Activated CD4-positive, alpha-beta T cell treated with anti-CD3 and anti-CD28 coated beads for 4 hours (primary cell): ENCODE results near the gene STING1.
"Not testable (repeated sequence)": the region's sequence is repeated elsewhere in the genome, so short reads cannot be mapped to it uniquely, and the experiment has no call there.

ENCODE experiments used
- DNase-seq, 2 donors: peaks; one replicate each; pipeline ENCODE4 v3.0.0-alpha.2; 2020

Gene STING1

GRCh38 chr5:139482050-139482889 lies at the start of gene STING1:
STING1 (minus strand) TSS chr5:139482758; CDS start chr5:139481704, 1,054 bp downstream.
- peak; percentile 48 to 53 for DNase-seq

DNA sequence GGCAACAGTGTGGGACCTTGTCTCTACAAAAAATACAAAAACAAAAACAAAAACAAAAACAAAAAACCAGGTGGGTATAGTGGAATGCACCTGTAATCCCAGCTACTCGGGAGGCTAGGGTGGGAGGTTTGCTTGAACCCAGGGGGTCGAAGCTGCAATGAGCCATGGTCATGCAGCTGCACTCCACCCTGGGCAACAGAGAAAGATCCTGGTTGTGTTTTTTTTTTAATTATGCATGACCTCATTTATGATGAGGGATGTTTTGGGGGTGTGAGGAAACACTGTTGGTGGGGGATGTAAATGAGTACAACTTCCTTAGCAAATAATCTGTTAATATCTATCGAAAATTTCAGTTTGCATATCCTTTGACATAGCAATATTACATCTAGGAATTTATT lies 49.2 kb upstream of the STING1 start:
- no peak for DNase-seq

- DNase-seq: not testable (repeated sequence)
Measured at GRCh38 chr5:139530079-139530478, 47.5 kb upstream of the STING1 start.

DNA sequence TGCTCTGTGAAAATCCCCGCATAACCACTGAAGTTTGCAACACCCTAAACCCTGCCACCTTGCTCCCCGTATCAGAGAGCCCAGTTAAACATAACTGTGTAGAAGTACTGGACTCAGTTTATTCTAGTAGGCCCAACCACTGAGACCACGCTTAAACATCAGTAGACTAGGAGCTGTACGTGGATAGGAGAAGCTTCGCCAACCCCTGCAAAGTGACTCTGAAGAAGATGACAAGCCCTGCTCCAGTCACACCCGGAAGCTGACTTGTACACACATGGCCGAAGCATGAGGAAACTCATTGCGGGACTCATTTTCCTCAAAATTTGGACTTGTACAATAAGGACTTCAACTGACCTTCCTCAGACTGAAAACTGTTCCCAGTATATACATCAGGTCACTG lies 46.1 kb upstream of the STING1 start:
- not testable (repeated sequence) for DNase-seq

GRCh38 chr5:139527896-139528467 lies 45.4 kb upstream of the STING1 start:
- not testable (repeated sequence) for DNase-seq

DNA sequence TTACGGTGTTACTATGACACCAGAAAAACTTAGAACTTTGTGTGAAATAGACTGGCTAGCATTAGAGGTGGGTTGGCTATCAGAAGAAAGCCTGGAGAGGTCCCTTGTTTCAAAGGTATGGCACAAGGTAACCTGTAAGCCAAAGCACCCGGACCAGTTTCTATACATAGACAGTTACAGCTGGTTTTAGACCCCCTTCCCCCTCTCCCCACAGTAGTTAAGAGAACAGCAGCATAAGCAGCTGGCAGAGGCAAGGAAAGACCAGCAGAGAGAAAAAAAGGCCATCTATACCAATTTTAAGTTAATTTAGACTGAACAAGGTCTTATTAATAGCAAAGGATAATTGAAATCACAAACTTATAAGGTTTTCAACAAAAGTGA lies 44.5 kb upstream of the STING1 start:
- DNase-seq: not testable (repeated sequence)

- DNase-seq: not testable (repeated sequence)
Measured at GRCh38 chr5:139526309-139527089, 43.9 kb upstream of the STING1 start.

GRCh38 chr5:139525586-139526308 lies 43.2 kb upstream of the STING1 start:
- not testable (repeated sequence) for DNase-seq

DNA sequence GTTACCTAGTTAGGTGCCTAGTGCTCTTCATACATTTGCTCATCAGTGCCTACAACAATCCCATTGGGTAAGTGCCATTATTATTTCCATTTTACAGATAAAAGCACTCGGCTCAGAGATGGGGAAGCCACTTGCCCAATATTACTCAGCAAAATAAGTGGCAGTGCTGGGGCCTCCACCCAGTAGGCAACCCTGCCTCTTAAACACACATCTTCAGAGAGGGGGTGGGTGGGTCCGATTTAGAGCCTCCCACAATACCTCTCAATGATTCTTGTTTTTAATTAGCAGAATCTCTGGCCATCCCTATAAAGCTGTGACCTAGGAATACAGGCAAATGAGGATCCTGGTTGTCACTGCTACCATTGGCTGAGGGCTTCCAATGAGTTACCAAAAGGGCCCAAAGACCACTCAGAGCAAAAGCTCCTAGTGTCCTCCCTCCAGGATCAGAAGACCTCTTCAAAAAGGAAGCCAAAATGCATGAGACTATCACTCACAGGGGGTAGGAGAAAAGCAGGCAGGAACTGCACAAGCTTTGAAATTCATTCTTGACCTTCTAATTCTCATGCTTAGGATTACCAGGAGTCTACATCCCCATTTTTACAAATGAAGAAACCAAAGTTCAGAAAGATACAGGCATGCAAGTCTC lies 42.5 kb upstream of the STING1 start:
- no peak for DNase-seq

DNA sequence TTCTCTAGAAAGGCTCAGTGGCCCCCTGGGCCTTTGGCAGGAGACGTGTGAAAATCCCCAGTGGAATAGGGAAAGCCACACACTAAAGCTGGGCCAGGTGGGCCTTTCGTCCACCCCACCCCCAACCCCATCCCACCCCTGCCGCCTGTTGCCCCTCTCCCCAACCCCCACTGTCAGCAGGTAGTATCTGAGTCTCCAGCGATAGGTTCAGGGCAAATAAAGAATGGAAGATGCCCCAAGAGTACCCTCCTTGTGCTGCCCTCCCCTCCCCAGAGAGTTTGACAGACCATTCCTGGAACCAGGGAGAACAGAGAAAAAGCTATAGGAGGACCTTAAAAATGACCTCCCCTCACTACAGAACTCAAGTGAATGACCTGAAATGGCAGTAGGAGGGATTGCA lies 41.9 kb upstream of the STING1 start:
- no peak for DNase-seq

DNA sequence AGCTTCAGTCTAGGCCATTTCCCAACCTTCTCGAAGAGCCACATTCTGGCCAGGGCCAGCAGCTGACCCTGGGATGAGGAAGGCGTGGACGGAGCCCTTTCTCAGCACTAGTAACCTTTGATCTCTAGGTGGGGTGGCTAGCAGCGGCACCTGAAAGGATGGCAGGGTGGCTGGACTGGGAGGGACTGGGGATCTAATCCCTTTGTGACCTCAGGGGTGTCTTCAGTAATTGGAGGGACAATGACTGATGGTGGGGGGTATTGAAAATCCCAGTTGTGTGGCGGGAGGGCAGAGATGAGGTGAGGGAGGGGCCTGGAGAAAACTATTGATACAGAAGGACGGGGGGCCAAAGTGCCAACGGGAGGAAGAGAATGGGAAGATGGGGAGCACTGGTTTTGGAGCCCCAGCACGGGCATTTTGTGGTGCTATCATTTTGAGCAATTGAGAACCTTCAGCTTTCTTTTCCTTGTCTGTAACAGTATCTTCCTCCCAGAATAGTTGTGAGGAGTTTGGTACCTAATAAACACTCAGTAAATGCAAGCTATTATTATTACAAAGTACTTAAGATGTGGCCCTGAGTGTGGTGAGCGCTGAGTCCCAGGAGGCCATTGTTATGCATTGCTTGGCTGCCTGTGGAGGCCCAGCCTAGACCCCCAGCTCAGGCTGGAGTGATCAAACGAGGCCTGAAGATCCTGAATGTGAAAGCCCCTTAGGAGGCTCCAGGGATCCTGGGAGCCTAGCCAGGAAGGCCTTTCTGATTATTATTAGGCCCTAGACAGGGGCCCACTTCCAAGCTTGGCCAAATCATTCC lies 41.3 kb upstream of the STING1 start:
- DNase-seq: no peak

DNA sequence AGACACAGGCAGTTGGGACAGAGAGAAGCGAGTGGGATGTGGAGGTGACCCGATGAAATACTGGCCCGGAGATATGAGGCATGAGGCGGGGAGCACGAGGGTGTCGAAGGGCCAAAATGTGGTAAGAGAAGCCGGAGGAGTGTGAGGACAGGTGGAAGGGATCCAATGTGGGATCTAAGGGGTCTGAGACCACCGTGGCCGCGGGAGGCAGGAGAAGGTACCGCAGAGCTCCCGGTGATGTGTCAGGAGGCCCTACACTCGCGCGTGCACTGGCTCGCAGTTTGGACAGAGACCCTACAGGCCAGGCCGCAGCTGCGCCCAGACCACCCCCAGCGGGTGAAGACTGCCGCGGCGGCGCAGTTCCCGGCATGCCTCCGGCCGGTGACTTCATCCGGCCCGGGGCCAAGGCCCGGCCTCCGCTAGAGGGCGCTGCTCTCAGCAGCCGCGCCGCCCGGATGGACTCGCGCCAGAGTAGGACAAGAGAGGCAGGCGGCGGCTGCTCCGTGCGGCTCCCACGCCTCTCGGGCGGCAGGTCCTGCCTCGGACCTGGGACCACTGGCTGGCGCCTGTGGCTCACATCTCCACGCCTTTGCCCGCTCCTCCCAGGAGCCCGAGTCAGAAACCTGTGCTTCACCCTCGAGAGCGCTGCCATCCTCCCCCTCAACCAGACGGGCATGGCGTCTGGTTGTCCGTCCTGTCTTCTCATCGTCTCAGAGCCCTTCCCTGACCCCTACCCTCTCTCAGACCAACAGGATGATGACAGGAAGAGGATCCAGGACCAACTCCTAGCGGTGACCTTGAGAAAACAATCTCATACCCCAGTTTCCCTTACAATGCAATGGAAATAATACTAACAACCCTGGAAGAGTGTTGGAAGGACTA lies 35.4 kb upstream of the STING1 start:
- peak; percentile 85 to 86 for DNase-seq

DNA sequence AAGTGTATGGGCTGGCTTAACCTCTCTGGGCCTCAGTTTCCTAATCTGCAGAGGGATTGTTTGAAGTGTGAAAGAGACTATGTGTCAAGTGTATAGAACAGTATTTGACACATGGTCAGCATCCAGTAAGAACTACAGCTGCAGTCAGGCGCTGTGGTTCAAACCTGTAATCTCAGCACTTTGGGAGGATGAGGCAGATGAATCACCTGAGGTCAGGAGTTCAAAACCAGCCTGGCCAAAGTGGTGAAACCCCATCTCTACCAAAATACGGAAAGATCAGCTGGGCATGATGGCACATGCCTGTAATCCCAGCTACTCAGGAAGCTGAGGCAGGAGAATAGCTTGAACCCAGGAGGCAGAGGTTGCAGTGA lies 31.9 kb upstream of the STING1 start:
- DNase-seq: no peak

DNA sequence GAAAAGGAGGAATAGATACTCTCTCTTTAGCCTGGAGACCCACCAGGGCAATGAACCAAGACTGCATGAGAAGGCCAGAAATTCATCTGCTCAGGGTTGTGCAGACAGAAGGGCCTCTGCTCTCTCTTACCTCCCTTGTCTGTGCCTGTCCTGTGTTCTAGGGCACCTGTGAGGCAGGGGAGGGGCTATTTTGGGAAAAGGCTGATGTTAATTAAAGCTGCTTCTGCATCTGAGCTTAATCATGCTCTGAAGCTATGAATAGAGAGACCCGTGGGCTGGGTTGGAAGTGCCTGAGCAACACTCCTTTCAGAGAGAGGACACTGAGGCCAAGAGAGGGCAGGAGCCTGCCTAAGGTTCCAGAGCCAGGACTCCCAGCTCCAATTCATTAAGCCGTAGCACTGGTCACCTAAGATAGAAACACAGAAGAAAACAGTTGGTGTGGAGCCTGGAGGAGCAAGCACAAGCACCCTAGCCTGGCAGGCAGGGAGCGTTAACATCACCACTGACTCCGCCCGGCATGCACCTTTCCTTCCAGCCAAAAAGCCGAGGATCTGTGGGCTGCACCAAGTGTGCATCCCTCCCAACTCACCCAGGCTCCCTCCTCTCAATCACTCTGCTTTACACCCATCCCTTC lies 31.4 kb upstream of the STING1 start:
- DNase-seq: no peak

- peak; percentile 79 to 83 for DNase-seq
Measured at GRCh38 chr5:139513434-139513833, 30.9 kb upstream of the STING1 start.

DNA sequence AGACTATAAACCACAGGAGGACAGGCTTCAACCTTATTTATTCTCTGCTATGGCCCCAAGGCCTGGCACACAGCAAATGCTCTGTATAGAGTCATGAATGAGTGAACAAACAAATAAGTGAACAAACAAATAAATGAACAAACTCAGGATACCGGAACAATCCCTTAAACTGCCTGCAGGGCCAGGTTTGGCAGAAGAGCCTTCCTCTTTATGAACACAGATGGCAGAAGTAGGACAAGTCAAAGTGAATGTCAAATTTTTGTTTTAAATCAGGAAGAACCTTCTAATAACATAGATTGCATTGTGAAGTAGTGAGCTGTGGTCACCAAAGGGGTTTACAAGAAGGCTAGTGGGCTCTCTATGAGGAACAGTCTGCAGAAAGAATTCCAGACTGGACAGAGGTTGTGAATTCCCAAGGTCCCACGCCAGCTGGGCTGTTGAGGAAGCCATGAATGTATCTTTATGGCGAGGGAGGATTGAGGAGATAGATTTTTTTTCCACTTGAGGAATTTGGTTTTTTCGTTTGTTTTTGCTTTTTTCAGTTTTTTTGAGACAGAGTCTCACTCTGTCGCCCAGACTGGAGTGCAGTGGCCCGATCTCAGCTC lies 30.3 kb upstream of the STING1 start:
- DNase-seq: no peak

- not testable (repeated sequence) for DNase-seq
Measured at GRCh38 chr5:139504722-139505121, 22.2 kb upstream of the STING1 start.

GRCh38 chr5:139503879-139504278 lies 21.3 kb upstream of the STING1 start:
- not testable (repeated sequence) for DNase-seq

GRCh38 chr5:139503036-139503817 lies 20.7 kb upstream of the STING1 start:
- DNase-seq: not testable (repeated sequence)
